ENCODE data around the gene ISG20L2. TPM values are rescaled to one million over a fixed set of nuclear protein-coding genes. Genes with fewer than 3 reads are reported as not detected.

The ISG20L2 gene
- total and polyA plus RNA-seq, 3 donors from 2014 or later, result 60.9 to 223 (median 150) TPM

DNA sequence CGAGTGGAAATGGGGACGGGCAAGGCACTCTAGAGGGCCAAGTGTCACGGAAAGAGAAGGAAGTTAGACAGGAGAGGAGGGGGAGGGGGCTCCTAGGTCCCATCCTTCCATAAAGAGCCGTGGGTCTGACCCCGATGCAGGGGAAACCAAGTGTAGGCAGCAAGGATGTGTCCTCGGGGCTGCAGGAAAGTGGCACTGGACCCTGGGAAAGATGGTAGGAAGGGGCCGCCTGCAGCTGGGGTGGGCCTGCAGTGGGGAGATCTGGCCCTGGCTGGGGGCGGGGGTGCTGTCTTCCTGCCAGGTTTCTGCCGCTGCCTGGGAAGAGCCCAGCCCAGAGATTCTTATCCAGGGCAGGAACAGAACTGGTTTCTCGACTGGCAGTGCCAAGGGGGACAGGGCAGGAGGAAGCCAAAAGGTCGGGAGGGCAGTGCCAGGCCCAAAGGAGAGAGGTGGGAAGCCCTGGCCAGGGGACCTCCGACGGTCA is 36.1 kb downstream of the ISG20L2 start:
- intact Hi-C loops (cut with DNase I; ENCODE audit: low total_unique reads), result no loop called here
- H3K27ac ChIP-seq, result no peak overlapping the region
- TF ChIP-seq POLR2A (IDR thresholded peaks at IDR 0.05), result no peak
- no peak for TF ChIP-seq CTCF (IDR thresholded peaks at IDR 0.05)
- H3K36me3 ChIP-seq (ENCODE audit: low read depth, missing control alignments), result no peaks in the 10 kb centered on the region
- H3K4me1 ChIP-seq, result peaks cover 9% of the 10 kb centered on the region
- H3K9me3 ChIP-seq, result no peaks in the 10 kb centered on the region
- WGBS, 2 donors, result 56 to 65% methylated on average over 9 to 13 of the region's 13 CpGs
- no peaks in the 10 kb centered on the region for H3K27me3 ChIP-seq
- DNase-seq, result no peak
- no peak overlapping the region for H3K4me3 ChIP-seq

GRCh38 chr1:156691665-156692440 is 36.7 kb downstream of the ISG20L2 start:
- intact Hi-C loops (cut with DNase I; ENCODE audit: low total_unique reads), result no loop called here
- H3K27ac ChIP-seq, result no peak overlapping the region
- H3K36me3 ChIP-seq (ENCODE audit: low read depth, missing control alignments), result no peaks in the 10 kb centered on the region
- H3K27me3 ChIP-seq, result no peaks in the 10 kb centered on the region
- no peak for DNase-seq
- H3K4me1 ChIP-seq, result peaks cover 9% of the 10 kb centered on the region
- H3K4me3 ChIP-seq, result no peak overlapping the region
- H3K9me3 ChIP-seq, result no peaks in the 10 kb centered on the region
- WGBS, 2 donors, result 55% methylated on average over 13 to 20 of the region's 20 CpGs
- TF ChIP-seq POLR2A (IDR thresholded peaks at IDR 0.05) (no peak), CTCF (IDR thresholded peaks at IDR 0.05) (no peak)

DNA sequence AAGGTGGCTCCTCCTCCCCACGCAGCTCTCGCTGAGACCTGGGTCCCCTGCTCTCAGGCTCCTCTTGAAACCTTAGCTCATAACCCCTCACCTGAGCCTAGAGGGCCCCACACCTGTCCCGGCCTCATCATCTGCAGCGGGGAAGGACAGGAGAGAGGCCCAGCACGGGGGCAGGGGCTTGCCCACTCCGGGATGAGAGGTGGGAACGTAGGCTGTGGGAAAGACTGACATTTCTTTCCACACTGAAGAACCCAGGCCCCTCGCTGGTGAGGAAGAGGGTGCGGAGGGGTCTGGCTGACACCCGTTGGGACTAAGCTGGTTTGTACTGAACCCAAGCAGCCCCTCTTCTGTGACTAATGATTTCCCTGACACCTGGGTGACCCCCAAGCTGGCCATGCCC is 37.4 kb downstream of the ISG20L2 start:
- Histone ChIP-seq H3K4me3 (no peak overlapping the region), H3K36me3 (ENCODE audit: low read depth, missing control alignments) (no peaks in the 10 kb centered on the region), H3K9me3 (no peaks in the 10 kb centered on the region), H3K27me3 (no peaks in the 10 kb centered on the region), H3K4me1 (peaks cover 9% of the 10 kb centered on the region), H3K27ac (no peak overlapping the region)
- TF ChIP-seq POLR2A (IDR thresholded peaks at IDR 0.05), result no peak
- TF ChIP-seq CTCF (IDR thresholded peaks at IDR 0.05), result no peak
- DNase-seq, result no peak
- intact Hi-C loops (cut with DNase I; ENCODE audit: low total_unique reads), result no loop called here
- WGBS, 2 donors, result 71 to 75% methylated on average over 8 to 10 of the region's 10 CpGs

GRCh38 chr1:156690675-156691036 is 37.9 kb downstream of the ISG20L2 start:
- Histone ChIP-seq H3K4me3 (no peak overlapping the region), H3K27me3 (no peaks in the 10 kb centered on the region), H3K4me1 (peaks cover 9% of the 10 kb centered on the region), H3K36me3 (ENCODE audit: low read depth, missing control alignments) (no peaks in the 10 kb centered on the region), H3K27ac (no peak overlapping the region), H3K9me3 (no peaks in the 10 kb centered on the region)
- intact Hi-C loops (cut with DNase I; ENCODE audit: low total_unique reads), result no loop called here
- 50 to 73% methylated on average over 3 to 8 of the region's 8 CpGs for WGBS, 2 donors
- no peak for DNase-seq
- TF ChIP-seq POLR2A (IDR thresholded peaks at IDR 0.05) (no peak), CTCF (IDR thresholded peaks at IDR 0.05) (no peak)
